A172 (cell line): Measurements from ENCODE around the gene S1PR3. TPM values are rescaled to one million over a fixed set of nuclear protein-coding genes. Genes with fewer than 3 reads are reported as not detected.
A peak's percentile ranks its signal among the peaks of the same experiment; 100 is the strongest.

Source experiments
- DNase-seq: peaks from one replicate; pipeline ENCODE4 v3.0.0-alpha.2; 2015; ENCODE audit warnings: low spot score
- total RNA-seq: library from RNA; depleted of rRNA; stranded (reverse); fragments of >200 nt; shearing (Covaris generic); gene quantifications from 2 replicates; pipeline ENCODE4 v1.2.3, GENCODE V29; 2014

S1PR3 gene
- total RNA-seq, 1 experiment from 2014 or later = 6.3 TPM

- no peak for DNase-seq
Observed at GRCh38 chr9:88969646-88970373, 21.5 kb upstream of the S1PR3 start.

GRCh38 chr9:88971131-88971960 lies 19.9 kb upstream of the S1PR3 start:
- no peak for DNase-seq

GRCh38 chr9:88972401-88972800 lies 18.9 kb upstream of the S1PR3 start:
- DNase-seq = no peak

GRCh38 chr9:88973281-88974045 lies 17.8 kb upstream of the S1PR3 start:
- no peak for DNase-seq

GRCh38 chr9:88974641-88975040 lies 16.6 kb upstream of the S1PR3 start:
- no peak for DNase-seq

- DNase-seq = no peak
Observed at GRCh38 chr9:88975966-88976889, 15.0 kb upstream of the S1PR3 start.

GRCh38 chr9:88976890-88977257 lies 14.4 kb upstream of the S1PR3 start:
- no peak for DNase-seq

- no peak for DNase-seq
Observed at GRCh38 chr9:88978034-88978433, 13.2 kb upstream of the S1PR3 start.

GRCh38 chr9:88979021-88979420 lies 12.2 kb upstream of the S1PR3 start:
- no peak for DNase-seq

GRCh38 chr9:88979791-88980190 lies 11.5 kb upstream of the S1PR3 start:
- no peak for DNase-seq

- DNase-seq = peak; percentile 45
Observed at GRCh38 chr9:88980740-88981203, 10.5 kb upstream of the S1PR3 start.

- no peak for DNase-seq
Observed at GRCh38 chr9:88983865-88984542, 7.3 kb upstream of the S1PR3 start.

GRCh38 chr9:88984543-88984883 lies 6.8 kb upstream of the S1PR3 start:
- no peak for DNase-seq

- DNase-seq = no peak
Observed at GRCh38 chr9:88985616-88986015, 5.7 kb upstream of the S1PR3 start.

GRCh38 chr9:88986776-88987175 lies 4.5 kb upstream of the S1PR3 start:
- no peak for DNase-seq

- no peak for DNase-seq
Observed at GRCh38 chr9:88987661-88988060, 3.6 kb upstream of the S1PR3 start.

- DNase-seq = peak; percentile 67
Observed at GRCh38 chr9:88988796-88989641, 2.2 kb upstream of the S1PR3 start.

- no peak for DNase-seq
Observed at GRCh38 chr9:88990041-88990728, 1.1 kb upstream of the S1PR3 start.

- DNase-seq = no peak
Observed at GRCh38 chr9:88990729-88991065, 571 bp upstream of the S1PR3 start.
